ENCODE measurements around the gene CFAP73.

CFAP73 gene

DNA sequence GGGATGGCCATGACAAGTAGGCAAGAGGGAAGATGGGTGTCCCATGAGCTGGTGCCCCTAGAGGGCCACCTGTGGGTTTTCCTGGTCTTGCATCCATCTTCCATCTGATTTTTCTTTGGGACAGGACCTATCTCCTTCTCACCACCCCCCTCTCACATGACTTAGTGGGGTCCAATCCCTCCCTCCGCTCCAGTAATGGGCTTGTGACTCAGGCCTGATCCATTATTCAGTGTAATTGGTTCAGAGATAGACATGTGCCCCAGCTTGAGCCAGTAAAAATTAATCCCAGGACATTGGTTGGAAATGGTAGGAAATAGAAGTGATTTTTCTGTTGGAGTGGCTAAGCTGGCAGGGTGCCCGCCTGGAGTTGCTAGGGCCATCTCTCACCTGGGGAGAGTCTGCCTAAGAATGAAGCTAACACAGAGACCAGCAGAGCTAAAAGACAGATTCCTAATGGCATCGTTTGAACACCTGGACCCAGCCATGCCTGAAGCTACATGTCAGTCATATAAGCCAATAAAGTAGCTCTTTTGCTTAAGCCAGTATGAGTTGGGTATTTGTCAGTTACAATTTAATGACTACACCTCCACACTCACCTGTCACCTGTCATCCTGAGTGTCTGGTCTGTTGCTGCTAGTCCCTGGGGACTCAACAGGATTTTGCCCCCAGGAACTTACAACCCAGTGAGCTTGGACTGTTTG, 28.7 kb upstream of the CFAP73 start:
- TF ChIP-seq, protein P1, sequence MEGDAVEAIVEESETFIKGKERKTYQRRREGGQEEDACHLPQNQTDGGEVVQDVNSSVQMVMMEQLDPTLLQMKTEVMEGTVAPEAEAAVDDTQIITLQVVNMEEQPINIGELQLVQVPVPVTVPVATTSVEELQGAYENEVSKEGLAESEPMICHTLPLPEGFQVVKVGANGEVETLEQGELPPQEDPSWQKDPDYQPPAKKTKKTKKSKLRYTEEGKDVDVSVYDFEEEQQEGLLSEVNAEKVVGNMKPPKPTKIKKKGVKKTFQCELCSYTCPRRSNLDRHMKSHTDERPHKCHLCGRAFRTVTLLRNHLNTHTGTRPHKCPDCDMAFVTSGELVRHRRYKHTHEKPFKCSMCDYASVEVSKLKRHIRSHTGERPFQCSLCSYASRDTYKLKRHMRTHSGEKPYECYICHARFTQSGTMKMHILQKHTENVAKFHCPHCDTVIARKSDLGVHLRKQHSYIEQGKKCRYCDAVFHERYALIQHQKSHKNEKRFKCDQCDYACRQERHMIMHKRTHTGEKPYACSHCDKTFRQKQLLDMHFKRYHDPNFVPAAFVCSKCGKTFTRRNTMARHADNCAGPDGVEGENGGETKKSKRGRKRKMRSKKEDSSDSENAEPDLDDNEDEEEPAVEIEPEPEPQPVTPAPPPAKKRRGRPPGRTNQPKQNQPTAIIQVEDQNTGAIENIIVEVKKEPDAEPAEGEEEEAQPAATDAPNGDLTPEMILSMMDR (IDR thresholded peaks at IDR 0.05; ENCODE audit: extremely low read depth, missing control alignments): no peak
- no peak for DNase-seq (ENCODE audit: low spot score)

DNA sequence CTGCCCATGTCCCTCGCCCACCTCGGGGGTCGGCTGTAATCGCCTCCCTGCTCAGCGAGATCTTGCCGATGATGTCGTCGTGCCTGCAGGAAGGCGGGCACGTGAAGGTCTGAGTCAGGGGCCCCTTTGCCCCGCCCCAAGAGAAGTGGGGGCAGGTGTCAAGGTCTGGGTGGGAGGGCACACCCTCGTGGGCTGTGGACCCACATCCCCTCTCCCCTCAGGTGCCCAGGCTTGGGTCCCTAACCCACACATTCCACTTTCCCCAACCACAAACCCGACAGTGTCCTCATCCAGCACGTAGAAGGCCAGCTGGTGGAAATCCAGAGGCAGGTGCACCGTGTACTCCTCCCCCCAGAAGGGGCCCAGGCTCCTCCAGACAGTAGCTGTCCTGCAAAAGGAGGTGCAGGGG, 21.7 kb upstream of the CFAP73 start:
- no peak for DNase-seq (ENCODE audit: low spot score)
- TF ChIP-seq, protein P1 (IDR thresholded peaks at IDR 0.05; ENCODE audit: extremely low read depth, missing control alignments): no peak

GRCh38 chr12:113128802-113129663, 20.5 kb upstream of the CFAP73 start:
- TF ChIP-seq, protein P1 (IDR thresholded peaks at IDR 0.05; ENCODE audit: extremely low read depth, missing control alignments): no peak
- no peak for DNase-seq (ENCODE audit: low spot score)

DNA sequence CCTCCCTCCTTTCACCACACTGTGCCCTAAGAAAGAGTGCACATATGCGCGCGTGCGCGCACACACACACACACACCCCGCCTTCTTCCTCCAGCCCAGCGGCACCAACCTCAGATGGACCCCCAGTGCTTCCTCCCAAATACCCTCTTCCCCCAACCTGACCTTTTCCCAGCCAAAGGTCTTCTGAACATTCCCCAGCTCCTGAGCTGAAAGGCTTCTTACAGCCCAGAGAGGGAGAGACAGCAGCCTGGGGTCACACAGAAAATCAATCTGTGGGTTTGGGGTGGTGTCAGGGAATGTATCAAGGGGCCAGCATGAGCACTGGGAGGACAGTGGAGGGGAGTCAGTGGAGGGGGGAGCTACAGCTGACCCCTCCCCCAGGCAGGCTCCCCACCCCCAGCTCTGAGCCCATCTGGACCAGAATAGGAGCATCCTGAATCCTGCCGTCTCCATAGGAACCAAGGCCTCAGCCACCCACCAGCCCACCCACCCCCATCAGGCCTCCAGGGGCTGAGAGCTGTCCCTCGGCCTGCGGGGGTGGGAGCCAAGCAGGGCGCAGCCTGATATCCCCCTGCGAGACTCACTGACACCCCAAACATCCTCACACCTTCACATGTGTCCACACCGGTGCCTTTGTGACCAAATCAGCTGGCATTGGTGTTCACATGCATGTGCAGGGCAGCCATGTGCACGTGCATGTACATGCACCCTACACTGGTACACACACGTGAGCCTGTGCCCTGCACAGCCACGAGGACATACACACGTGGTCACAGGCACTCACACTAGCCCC, 19.7 kb upstream of the CFAP73 start:
- DNase-seq (ENCODE audit: low spot score): no peak
- TF ChIP-seq, protein P1 (IDR thresholded peaks at IDR 0.05; ENCODE audit: extremely low read depth, missing control alignments): no peak

DNA sequence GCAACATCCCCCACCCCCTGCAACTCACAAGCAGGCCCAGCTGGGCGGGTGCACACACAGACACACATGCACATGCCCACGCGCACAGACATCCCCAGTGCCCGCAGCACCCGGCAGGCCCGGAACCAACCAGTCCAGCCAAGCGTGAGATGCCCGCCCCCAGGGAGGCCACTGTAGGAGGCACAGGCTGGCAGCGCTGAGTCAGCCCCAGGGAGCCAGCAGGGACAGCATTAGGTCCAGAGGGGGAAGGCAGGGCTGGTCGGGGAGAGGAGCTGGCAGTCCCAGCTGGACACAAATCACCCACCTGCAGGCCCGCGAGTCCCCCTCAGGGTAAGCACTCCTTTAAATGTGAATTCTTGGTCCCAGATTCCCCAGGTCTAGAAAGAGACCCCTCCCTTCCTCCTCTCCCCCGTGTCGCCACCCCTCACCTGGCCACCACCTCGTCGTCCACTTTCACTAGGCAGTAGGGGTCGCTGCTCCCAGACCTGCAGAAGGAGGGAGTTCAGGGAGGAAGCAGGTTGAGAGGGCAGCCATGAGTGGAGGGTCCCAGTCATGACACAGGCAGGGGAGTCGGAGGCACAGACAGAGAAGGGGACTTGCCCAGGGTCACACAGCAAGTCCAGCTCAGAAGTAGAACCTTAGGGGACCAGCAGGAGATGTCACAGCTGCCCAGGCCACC, 18.9 kb upstream of the CFAP73 start:
- no peak for DNase-seq (ENCODE audit: low spot score)
- TF ChIP-seq, protein P1 (IDR thresholded peaks at IDR 0.05; ENCODE audit: extremely low read depth, missing control alignments): peak; percentile 41

DNA sequence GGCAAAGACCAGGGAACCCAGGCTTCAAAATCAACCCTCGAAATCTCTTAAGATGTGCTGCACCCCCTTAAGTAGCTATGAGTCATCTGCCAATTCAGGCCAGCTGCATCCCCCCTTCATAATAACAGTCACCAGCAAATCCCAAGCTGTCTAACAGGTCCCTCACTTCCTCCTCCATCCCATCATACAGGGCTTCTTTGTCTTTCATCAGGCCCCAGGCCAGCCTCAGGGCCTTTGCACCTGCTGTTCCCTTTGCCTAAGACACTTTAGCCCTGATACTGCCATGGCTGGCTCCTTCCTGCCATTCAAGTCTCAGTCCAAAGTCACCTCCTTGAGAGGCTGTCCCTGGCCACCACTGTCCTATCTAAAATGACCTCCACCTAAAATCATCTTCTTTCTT, 18.0 kb upstream of the CFAP73 start:
- DNase-seq (ENCODE audit: low spot score): no peak
- TF ChIP-seq, protein P1 (IDR thresholded peaks at IDR 0.05; ENCODE audit: extremely low read depth, missing control alignments): no peak

Data from GM20000 (cell line).